Measurements from ENCODE around the gene MBD6.

MBD6 gene

DNA sequence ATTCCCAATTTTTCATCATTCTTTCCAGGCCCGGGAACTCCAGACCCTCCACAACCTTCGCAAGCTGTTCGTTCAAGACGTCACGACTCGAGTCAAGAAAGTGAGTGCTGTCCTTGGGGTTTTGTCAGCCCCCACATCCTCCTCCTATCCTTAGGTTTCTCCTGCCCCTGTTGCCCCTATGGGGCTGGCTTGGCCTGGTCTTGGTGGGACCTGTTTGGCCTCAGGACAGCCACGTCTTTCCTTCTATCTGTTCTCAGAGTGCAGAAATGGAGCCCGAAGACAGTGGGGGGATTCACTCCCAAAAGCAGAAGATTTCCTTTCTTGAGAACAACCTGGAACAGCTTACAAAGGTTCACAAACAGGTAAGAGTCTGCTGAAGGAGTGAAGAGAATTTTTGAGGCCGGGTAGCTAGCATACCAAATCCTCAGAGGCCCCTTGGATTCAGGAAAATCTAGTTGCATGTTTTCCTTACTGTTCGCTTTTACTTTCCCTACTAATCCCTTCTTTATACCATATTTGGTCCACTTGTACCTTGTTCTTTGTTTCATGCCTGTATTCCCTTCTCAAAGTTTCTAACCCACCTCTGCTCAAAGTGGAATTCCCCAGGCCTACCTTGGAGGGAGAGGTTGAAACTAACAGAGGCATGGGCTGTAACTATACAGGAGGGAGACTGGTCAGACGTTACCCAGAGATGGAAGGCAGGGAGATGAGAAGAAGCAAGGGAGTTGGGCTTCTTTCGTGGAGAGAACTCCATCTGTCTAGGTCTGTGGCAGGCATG is 55.5 kb downstream of the MBD6 start:
- DNase-seq: no peak

DNA sequence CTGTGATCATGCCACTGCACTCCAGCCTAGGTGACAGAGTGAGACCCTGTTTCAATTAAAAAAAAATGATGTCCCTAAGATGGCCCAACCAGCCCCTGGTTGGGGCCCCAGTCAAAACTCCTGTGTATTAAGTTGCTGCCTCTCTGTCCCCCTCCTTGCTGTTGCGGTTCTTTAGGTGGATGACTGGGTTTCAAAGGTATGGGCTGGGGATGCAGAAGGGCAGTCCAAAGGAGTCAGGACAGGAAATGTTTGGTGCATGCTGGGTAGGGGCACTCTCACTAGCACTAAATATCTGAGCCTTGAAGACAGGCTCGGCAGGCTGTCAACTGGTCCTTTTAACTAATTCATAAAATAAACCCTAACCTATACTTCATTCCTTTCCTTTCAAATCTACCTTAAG is 56.4 kb downstream of the MBD6 start:
- no peak for DNase-seq

Measured in T-helper 9 cell (primary cell).